ENCODE data around the gene SELENON.

GRCh38 chr1:25767437-25767770 is 32.6 kb upstream of the SELENON start:
- TF ChIP-seq TAF1 (IDR thresholded peaks at IDR 0.05; ENCODE audit: borderline replicate concordance, low read depth, low read length), result no peak
- TF ChIP-seq POLR2AphosphoS5 (IDR thresholded peaks at IDR 0.05; ENCODE audit: low read depth, low read length), result no peak
- TF ChIP-seq POLR2A (IDR thresholded peaks at IDR 0.05; ENCODE audit: low read depth, low read length), result no peak

Measured in GM12892 (cell line).